Glomerular visceral epithelial cell (primary cell): ENCODE measurements around the gene SDC4.
A peak's percentile ranks its signal among the peaks of the same experiment; 100 is the strongest.

ENCODE experiments used
- DNase-seq: peaks from one replicate; pipeline ENCODE4 v3.0.0-alpha.2; 2016; ENCODE audit errors: extremely low spot score

The SDC4 gene

DNA sequence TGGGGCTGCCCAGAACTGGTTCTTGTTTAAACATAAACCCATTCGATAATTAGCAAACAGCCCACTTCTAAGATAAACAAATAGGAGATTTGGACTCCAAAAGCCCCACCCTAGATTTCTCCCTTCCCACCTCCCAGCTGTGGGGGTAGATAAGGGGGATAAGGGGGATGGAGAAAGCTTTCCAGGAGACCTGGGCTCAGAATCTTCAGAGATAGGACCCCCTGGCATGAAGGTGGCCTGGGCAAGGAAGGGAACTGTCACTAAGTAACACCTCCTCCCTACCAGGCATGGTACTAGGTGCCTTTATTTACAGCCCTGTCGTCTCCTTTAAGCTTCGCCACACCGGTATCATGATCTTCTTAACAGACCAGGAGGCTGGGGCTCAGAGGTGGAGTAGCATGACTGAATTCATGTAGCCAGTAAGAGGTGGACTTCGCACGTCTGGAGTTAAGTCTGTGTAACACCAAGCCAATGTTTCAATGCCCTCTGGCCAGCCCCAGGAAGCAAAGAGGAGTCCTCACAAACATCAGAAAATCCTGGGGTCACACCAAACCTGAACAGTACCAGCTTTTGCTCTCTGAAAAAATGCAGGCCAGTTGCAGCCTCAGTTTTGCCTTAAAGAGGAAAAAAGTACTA, 4.6 kb downstream of the SDC4 start:
- peak; percentile 46 for DNase-seq

DNA sequence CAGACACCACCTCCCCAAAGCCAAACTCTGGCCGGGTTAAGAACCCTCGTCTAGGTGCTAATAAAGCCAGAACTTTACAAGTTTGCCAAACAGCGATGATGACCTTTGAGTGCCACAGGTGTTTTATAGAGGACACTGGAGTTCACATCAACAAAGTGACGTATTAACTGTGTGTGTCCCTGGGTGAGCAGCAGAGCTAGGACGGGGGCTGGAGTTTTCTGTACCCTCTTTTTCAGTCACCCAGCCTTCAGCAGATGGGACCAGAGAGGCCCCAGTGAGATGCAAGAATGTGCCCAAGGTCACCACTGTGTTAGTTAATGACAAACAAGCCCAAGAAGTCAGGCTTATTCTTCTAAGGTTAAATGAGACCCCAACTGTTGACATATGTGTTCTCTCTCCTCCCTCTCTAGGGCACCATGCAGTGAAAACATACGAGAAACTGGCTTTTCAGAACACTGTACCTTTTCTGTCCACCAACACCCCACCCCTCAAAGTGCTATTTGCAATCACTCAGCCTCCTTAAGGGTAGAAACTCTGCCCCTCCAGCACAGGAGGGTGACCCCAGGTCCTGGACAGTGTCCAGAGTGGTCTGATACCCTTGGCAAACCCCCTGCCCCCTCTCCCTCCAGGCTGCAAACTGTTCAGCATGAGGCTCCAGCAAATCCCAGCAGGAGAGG, 5.2 kb downstream of the SDC4 start:
- no peak for DNase-seq

DNA sequence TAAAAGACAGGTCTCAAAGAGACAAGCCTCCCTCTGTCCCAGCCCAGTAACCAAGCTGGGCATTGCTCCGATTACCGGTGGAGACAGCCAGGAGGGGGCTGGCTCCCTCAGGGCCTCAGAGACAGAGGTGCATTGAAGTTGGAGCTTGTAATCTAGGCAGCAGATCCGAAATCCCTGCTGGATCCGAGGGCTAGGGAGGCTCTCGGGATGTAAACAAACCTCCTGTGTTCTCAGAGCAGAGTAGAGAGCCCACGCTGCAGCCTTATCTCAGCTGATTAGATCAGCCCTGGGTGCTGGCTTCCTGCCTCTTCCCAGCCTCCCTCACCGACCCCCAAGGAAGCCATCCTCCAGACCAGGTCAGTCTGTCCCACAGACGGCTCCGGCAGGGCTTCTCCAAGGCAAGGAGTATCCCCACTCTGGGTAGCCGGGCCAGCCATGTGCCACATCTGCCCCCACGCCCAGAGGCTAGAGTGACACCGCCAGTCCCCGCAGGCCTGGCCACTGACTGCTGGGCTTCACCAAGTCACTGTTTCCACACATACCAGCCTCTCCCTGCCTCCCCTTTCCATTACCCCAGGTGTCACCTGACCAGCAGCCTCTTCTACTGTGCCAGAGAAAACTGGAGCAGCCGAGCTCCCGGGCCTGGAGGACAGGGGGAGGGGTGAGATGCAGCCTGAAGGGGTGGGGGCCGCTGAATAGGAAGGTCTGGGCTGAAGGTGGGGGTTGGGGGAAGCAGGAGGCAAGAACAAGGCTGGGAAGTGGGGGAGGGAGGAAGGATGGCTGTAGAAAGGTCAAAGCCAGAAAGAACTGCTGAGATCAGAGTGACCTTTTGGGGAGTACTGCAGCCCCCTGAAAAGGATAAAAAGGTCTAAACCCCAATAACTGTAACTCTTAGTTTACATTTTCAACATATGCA, 6.0 kb downstream of the SDC4 start:
- DNase-seq, result peak; percentile 64

DNA sequence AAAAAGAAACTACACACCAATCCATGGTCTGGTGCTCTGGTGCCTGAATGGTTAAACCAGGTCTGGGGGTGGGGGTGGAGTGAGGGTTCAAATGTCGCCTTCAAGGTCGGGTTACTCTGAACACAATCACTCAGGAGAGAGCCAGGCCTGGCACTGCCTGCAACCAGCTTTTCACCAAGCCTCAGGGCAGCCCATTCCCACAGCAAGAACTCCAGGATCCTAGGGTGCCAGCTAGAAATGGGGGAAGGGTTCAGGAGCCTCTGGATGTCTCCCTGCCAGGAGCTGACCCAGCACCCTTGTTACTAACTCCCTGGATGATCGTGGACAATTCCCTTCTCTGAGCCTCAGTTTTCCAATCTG, 6.7 kb downstream of the SDC4 start:
- no peak for DNase-seq

DNA sequence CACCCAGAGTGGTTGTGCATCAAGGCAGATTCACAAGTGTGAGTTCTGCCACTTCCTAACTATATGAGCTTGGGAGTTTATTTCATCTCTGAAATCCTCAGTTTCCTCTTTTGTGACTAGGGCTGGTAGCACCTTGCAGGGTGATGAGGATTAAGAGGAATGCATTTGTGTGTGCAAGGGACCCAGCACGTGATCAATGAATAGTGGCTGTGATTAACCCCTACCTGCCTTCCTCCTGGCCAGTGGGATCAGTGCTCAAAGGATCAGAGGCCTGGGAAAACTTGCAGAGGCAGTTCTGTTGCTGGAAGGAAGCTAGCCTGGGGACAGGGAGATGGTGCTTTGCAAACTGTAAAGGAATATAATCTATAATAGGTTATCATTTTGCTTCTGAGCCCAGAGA, 7.3 kb downstream of the SDC4 start:
- no peak for DNase-seq

DNA sequence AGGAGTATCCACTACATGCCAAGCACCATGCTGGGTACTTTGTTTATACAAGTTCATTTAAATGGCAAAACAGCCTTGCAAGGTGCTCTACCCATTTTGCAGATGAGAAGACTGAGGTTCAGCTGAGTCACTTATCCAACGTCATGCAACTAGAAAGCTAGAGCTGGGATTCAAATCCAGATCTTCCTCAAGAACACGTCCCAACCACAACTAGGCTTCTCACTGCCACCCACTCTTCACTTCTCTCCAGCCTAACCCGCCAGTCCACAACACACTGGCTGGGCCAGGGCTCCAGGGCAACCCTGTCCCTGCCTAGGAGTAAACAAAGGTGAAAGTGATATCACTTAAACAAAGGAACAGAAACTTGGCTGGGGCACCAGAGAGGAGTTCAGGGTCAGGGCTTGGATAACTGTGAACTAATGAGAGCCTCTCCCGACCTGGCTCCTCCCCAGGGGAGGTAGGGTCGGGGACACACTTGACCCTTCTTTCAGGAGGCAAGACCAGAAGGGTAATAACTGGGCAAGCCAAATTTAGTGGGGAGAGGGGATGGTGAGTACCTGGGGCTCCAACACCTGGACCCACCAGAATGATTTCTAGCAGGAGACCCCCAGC, 7.9 kb downstream of the SDC4 start:
- no peak for DNase-seq

DNA sequence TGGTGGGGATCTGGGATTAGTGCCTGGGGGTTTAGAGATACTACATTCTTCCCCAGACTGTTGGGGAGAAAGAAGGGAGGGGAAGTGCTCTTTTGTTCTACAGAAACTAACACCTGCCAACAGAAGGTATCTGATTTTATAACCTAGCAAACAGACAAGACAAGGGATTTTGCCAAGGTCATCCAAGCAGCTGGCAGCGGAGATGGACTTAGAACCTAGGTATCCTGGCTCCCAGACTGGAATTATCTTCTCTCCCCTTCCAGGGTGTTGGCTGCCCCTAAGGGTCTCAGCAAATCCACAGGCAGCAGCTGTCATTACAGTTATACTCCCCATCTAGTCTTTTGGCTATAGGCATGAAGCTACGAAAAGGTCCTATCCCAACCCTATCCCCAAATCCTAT, 8.4 kb downstream of the SDC4 start:
- DNase-seq, result no peak

DNA sequence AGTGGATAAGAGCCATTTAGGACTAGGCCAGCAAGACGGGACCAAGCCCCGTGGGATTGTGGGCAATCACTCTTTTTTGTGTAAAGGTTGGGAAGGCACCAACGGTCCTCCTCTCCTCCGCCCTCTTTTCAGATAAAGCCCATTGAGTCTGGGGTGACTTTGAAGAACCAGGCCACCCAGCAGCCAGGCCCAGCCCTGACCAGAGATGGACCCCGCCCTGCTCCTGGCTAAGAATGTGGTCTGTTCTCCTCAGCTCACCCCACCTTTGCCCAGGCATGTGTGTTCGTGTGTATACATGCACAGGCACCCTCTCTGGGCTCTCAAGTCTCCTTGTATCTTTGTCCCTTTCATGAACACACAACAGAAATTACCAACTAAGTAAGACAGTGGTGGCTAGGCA, 9.1 kb downstream of the SDC4 start:
- no peak for DNase-seq

DNA sequence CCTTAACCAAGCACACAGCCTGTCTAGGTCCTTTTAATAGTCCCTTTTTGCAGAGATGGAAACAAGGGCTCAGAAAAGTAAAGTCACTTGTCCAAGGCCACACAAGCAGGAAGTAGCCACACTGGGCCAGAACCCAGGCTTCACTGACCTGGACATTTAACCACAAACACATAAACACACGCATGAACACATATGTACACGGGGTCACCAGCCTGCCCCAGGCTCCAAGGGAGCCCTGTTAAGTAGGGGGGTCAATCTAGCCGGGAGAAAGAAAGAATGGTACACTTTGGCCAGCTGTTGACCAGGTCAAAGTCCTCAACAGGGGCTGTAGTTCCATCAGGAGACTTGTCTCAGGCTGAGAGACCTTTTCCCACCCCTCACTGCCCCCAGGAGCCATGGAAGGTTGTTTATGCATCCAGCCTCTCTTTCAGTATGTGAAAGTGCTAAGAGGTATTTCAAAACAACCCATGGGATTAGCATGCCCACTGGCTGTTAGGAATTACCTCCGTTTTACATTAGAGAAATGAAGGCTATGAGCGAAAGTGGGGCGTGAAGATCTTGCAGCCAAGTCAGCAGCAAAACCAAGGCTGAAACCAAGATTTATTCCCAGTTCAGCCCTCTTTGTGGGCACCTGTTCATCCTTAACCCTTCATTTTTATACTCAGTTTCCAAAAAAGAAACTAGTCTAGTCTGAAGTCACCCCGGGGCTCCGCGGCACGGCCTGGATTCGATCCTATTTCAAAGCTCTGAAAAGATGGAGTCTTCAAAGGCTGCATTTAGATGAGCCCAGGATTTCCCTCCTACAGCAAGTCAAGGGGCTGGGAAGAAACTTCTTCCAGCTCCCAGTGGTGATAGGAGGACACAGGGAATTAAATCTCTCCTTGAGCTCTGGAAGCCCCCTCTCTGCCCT, 9.8 kb downstream of the SDC4 start:
- DNase-seq, result no peak

DNA sequence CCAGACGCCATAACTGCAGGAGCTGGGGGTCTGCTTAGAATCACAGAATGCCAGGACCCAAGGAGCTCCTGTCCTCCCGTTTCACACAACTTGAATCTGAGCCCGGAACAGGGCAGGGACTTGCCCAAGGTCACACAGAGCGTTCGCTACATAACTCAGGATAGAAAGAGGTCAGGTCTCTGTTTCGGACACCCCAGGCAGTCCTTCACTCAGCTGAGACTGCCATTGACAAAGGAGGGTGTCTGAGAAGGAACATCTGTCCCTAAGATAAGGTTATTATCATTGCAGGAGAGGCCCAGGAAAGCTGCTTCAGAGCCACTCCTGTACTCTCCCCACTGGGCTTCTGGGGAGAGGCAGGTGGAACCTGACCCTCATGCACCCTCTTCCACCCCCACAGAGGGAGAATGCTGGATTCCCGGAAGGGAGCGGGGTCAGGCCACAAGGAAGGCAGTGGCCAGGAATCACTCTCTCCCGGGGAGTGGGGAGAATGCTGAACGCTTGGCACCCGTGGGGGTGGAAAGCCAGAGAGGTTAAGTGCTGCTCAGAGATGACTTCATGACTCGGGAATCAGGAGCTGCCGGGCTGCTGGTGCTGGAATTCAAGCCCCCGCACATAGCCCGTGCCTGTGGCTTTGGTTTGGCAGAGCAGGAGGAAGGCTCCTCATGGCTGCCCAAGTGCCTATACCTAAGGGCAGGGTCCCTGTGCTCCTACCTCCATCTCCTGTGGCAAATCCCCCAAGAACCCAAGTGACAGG, 10.7 kb downstream of the SDC4 start:
- DNase-seq, result peak; percentile 99

DNA sequence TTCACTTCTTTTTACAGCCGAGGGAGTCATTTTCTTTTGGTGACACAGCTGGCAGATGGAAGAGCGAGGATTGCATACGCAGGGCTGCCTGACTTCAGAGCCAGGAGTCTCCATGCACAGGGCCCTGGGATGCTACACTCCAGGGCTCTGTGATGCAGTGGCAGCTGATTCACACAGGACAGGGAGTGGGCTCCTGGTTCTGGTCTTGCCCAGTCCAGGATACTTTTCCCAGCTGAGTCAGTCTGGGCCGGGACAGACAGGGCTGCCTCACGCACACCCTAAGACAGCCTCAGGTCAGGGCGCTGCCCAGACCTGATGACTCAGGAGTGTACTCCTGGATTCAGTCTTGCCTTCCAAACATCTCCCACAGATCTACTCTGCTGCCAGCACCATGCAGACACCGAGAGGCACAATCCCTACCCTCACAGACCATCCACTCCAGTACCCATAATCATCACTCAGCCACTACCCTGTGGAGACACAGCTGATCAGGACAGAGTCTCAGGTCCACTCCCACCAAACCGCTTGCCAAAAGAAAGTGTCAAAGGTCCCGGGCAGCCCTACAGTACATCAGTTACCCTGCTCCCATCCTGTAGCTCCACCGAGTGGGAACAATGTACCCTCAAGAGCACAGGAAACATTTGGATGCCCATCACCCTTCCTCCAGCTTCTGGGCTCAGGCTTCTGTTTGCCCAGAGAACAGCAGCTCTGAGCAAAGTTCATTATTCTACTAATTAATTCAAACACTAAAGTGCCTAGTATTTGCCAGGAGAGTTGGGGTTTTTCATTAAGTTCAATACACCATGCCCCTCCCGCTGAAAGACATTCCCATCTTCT, 11.5 kb downstream of the SDC4 start:
- DNase-seq, result peak; percentile 97

DNA sequence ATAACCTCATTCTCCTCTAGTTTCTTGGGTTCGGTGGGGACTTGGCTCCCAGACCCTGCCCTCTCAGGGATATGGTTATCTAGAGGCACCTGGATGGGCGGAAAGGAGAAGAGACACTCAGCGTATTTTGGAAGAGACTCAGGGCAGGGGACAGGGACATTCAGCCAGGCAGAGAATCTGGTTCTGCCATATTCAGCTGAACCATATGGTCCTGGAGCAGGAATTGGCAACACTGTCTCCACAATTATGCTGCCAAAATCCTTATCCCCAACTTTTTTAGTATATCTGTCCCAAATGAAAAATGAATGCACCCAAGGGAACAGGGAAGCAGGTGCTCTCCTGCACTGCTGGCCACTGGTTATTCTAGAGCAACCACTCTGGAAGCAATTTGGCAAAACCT, 17.7 kb downstream of the SDC4 start:
- no peak for DNase-seq

DNA sequence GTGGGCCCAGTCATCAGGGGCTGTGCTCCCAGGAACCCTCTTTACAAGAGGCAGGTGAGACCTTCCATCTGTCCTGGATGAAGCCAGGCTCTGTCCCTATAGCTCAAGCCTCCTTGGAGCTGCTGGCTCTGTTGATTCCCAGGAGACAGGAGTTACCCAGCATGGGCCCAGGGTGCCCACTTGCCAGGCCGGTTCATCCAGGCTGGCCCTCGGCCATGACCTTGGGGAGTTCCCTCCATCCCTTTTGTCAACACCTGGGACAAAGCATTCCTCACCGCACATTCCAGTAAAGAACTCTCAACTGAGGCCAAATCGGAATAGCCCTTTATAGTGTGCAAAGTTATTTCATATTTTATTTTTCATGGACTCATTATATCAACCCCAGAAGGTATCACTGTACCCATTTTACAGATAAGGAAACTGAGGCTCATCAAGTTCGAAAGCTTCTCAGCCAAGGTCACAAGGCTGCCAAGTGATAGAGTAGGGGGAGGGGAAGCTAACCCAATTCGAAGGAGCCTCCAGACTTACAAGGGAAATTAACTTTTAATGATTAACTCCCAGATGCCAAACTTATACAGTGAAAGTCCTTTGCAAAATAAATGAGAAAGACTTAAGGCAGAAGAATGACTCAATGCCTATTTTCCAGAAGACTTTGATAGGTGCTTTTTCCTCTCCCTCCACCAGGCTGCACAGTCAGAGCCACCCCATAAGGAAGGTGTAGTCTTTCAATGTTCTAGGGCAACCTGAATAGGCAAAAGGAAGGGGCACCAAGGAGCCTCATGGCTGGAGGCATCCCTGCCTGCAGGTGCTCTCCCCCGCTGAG, 18.5 kb downstream of the SDC4 start:
- peak; percentile 45 for DNase-seq

DNA sequence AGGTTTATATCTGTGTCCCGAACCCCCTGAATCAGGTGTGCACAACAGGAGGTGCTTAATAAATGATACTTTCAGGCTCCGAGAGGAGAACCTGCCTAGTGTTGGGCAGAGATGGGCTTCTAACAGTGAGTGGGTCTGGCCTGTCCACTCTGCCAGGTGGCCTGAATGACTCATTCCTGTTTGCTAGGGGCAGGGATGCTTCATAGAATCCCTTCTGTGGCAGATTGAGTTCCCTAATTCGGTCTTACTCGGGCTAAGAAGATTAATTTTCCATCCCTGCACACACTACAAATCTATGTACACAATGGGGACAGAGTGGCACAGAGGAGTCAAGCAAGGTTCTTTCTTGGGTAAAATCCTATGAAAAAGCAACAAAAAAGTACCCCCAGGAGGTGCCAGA, 19.8 kb downstream of the SDC4 start:
- no peak for DNase-seq

DNA sequence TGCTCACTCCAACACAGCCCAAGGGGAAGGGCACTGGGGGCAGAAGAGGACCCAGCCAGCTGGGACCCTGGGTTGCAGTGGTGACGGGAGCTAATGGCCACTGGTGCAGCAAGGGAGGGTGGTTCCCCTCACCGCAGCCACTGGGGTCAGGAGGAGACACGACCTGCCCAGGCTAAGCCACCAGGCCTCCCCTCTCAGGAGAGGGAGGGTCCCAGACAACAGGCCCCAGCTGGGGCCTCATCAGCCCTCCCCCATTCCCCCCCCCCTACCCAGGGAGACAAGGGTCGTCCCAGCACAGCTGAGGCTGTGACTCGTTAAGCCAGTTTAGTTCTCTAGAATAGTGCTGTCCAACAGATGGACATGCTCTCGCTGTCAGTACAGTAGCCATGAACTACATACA, 22.9 kb downstream of the SDC4 start:
- no peak for DNase-seq

DNA sequence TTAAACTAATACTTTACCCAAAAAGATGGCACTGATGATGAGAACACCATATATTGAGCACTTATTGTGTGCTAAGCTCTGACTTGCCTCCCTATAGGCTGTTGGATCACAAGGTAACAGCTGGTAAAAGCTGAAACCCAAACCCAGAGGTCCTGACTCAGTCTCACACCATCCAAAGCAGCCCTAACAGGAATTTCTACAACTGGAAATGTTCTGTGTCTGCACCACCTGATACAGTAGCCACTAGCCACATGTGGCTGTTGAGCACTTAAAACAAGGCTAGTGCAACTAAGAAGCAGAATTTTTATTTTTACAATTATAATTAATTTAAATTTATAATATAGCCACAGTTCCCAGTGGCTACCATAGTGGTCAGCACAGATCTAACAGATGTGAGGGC, 24.5 kb downstream of the SDC4 start:
- peak; percentile 46 for DNase-seq

DNA sequence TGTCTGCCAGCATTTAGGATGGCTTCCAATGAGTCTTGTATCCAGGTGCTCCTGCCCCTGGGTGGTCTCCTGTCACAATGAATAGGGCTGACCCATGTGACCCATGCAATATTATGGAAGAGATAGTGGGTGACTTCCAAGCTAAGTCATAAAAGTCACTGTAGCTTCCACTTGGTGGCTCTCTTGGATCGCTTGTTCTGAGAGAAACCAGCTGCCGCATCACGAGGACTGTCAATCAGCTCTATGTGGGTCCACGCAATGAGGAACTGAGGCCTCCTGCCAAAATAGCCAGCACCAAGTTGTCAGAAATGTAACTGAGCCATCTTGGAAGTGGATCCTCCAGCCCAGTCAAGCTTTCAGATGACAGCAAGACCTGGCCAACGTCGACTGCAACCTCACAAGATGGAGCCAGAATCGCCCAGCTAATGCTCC, 25.3 kb downstream of the SDC4 start:
- peak; percentile 65 for DNase-seq

DNA sequence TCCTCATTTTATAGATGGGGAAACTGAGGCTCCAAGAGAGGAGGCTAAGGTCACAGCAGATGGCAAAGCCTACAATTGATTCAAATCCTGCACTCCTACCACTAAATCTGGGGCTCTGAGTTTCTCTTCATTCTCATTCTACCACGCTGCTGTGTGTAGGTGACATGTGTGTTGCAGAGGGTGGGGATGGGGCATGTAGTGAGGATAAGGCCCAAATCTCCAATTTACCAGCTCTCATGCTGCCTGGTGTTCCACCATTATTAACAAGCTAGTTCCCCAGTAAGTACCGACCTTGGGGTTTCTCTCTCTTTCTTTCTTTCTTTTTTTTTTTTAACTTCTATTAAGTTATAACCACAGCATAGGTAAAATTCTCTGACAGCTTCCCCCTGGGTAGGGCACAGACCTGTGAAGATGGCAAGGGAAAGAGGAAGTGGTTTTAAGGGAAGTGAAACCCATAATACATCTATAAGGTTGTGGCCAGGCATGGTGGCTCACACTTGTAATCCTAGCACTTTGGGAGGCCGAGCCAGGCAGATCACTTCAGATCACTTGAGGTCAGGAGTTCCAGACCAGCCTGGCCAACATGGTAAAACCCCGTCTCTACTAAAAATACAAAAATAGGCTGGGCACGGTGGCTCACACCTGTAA, 27.2 kb downstream of the SDC4 start:
- DNase-seq, result no peak
